Activated T-helper 2 cell treated with anti-CD3 and anti-CD28 coated beads, Interferon-gamma antibody, Interleukin-2, Interleukin-4, amounts not matched to agents 10 μg/mL and 5 μg/mL and 100 μg/mL, durations not matched to agents 14 hours and 24 hours and 36 hours (primary cell): ENCODE measurements around the gene VWA3A. TPM values are rescaled to one million over a fixed set of nuclear protein-coding genes. Genes with fewer than 3 reads are reported as not detected.
"Not testable (repeated sequence)": the region's sequence is repeated elsewhere in the genome, so short reads cannot be mapped to it uniquely, and the experiment has no call there.

ENCODE experiments used
- DNase-seq: peaks from one replicate; pipeline ENCODE4 v3.0.0; 2021; ENCODE audit warnings: low spot score
- H3K27ac Mint-ChIP-seq: one replicate; pipeline ENCODE4 v1.8.0; 2021; ENCODE audit warnings: mixed read lengths
- H3K27me3 Mint-ChIP-seq: one replicate; pipeline ENCODE4 v1.8.0; 2021; ENCODE audit warnings: low read depth, mixed read lengths
- H3K36me3 Mint-ChIP-seq: one replicate; pipeline ENCODE4 v1.8.0; 2021; ENCODE audit warnings: low read depth, mixed read lengths
- H3K4me1 Mint-ChIP-seq: one replicate; pipeline ENCODE4 v1.8.0; 2021; ENCODE audit warnings: low read depth, mixed read lengths
- H3K4me3 Mint-ChIP-seq: one replicate; pipeline ENCODE4 v1.8.0; 2021; ENCODE audit warnings: low read depth, mild to moderate bottlenecking, moderate library complexity, mixed read lengths
- H3K9me3 Mint-ChIP-seq: one replicate; pipeline ENCODE4 v1.8.0; 2021; ENCODE audit warnings: mixed read lengths
- intact Hi-C: fragments of 100-400 bp; cut with micrococcal nuclease; formaldehyde crosslinking; loops from one replicate; pipeline ENCODE4 v1.15.1; 2023
- total RNA-seq: library from RNA; stranded (reverse); gene quantifications from 2 replicates; pipeline ENCODE4 v1.2.3, GENCODE V29; 2022

VWA3A gene
- total RNA-seq, 1 donor from 2014 or later, result 0.07 TPM

- Mint-ChIP-seq H3K4me1 (peaks cover 52% of the 10 kb centered on the region), H3K9me3 (no peaks in the 10 kb centered on the region), H3K36me3 (no peaks in the 10 kb centered on the region), H3K27ac (peak overlapping the region; percentile 99), H3K27me3 (no peaks in the 10 kb centered on the region), H3K4me3 (peak overlapping the region; percentile 84)
- intact Hi-C loops, result loop anchor here (1.0 to 5.0 kb wide), 6 partner anchors 16 to 1289 kb away; partner anchors contain the start of genes DCUN1D3, EEF2K, LYRM1 and POLR3E
- DNase-seq, result peak; percentile 94
These were observed 98.6 kb downstream of the VWA3A start for GRCh38 chr16:22190776-22191531.

- intact Hi-C loops, result loop anchor here (2.0 to 5.0 kb wide), 4 partner anchors 15 to 1289 kb away; partner anchors contain the start of genes DCUN1D3, EEF2K, LYRM1 and UQCRC2
- H3K27ac Mint-ChIP-seq, result peak overlapping the region; percentile 99
- H3K4me3 Mint-ChIP-seq, result peak overlapping the region; percentile 84
- no peaks in the 10 kb centered on the region for H3K27me3 Mint-ChIP-seq
- H3K9me3 Mint-ChIP-seq, result no peaks in the 10 kb centered on the region
- no peaks in the 10 kb centered on the region for H3K36me3 Mint-ChIP-seq
- peaks cover 55% of the 10 kb centered on the region for H3K4me1 Mint-ChIP-seq
- DNase-seq, result peak; percentile 33
These were observed 99.4 kb downstream of the VWA3A start for GRCh38 chr16:22191532-22192260.

GRCh38 chr16:22192261-22193062 lies 100.1 kb downstream of the VWA3A start:
- Mint-ChIP-seq H3K4me3 (peak overlapping the region; percentile 78), H3K4me1 (peaks cover 56% of the 10 kb centered on the region), H3K9me3 (no peaks in the 10 kb centered on the region), H3K27ac (peak overlapping the region; percentile 99), H3K27me3 (no peaks in the 10 kb centered on the region), H3K36me3 (no peaks in the 10 kb centered on the region)
- intact Hi-C loops, result loop anchor here (5.0 kb wide), 1 partner anchor 1290 kb away; the partner anchor contains the start of genes DCUN1D3 and LYRM1
- peak; percentile 82 for DNase-seq

- intact Hi-C loops, result loop anchor here (5.0 kb wide), 1 partner anchor 1291 kb away; the partner anchor contains the start of genes DCUN1D3 and LYRM1
- Mint-ChIP-seq H3K27me3 (no peaks in the 10 kb centered on the region), H3K4me1 (peaks cover 57% of the 10 kb centered on the region), H3K36me3 (no peaks in the 10 kb centered on the region), H3K4me3 (no peak overlapping the region), H3K9me3 (no peaks in the 10 kb centered on the region), H3K27ac (no peak overlapping the region)
- DNase-seq, result no peak
These were observed 100.7 kb downstream of the VWA3A start for GRCh38 chr16:22193063-22193411.

- peaks cover 48% of the 10 kb centered on the region for H3K4me1 Mint-ChIP-seq
- H3K9me3 Mint-ChIP-seq, result no peaks in the 10 kb centered on the region
- peak overlapping the region; percentile 79 for H3K27ac Mint-ChIP-seq
- no peak for DNase-seq
- H3K36me3 Mint-ChIP-seq, result no peaks in the 10 kb centered on the region
- intact Hi-C loops, result loop anchor here (1.0 to 5.0 kb wide), 4 partner anchors 11 to 1293 kb away; partner anchors contain the start of genes DCUN1D3, EEF2K, LYRM1 and POLR3E
- no peaks in the 10 kb centered on the region for H3K27me3 Mint-ChIP-seq
- peak overlapping the region; percentile 76 for H3K4me3 Mint-ChIP-seq
These were observed 102.5 kb downstream of the VWA3A start for GRCh38 chr16:22194707-22195444.

GRCh38 chr16:22195445-22195694 lies 103.0 kb downstream of the VWA3A start:
- Mint-ChIP-seq H3K36me3 (no peaks in the 10 kb centered on the region), H3K4me3 (peak overlapping the region; percentile 76), H3K27me3 (no peaks in the 10 kb centered on the region), H3K9me3 (no peaks in the 10 kb centered on the region), H3K27ac (peak overlapping the region; percentile 79), H3K4me1 (peaks cover 48% of the 10 kb centered on the region)
- no peak for DNase-seq
- intact Hi-C loops, result loop anchor here (1.0 to 2.0 kb wide), 3 partner anchors 11 to 102 kb away; partner anchors contain the start of genes EEF2K and POLR3E

- Mint-ChIP-seq H3K27ac (peak overlapping the region; percentile 79), H3K9me3 (no peaks in the 10 kb centered on the region), H3K27me3 (no peaks in the 10 kb centered on the region), H3K36me3 (no peaks in the 10 kb centered on the region), H3K4me1 (peaks cover 48% of the 10 kb centered on the region), H3K4me3 (peak overlapping the region; percentile 78)
- intact Hi-C loops, result loop anchor here (1.0 to 2.0 kb wide), 3 partner anchors 10 to 101 kb away; partner anchors contain the start of genes EEF2K and POLR3E
- DNase-seq, result peak; percentile 91
These were observed 103.6 kb downstream of the VWA3A start for GRCh38 chr16:22195695-22196558.

- H3K4me3 Mint-ChIP-seq, result peak overlapping the region; percentile 75
- peaks cover 48% of the 10 kb centered on the region for H3K4me1 Mint-ChIP-seq
- H3K9me3 Mint-ChIP-seq, DNase-seq, H3K27me3 Mint-ChIP-seq, intact Hi-C loops, H3K36me3 Mint-ChIP-seq, H3K27ac Mint-ChIP-seq: not testable (repeated sequence)
These were observed 104.3 kb downstream of the VWA3A start for GRCh38 chr16:22196559-22197168.

GRCh38 chr16:22198547-22199293 lies 106.4 kb downstream of the VWA3A start:
- no peak overlapping the region for H3K4me3 Mint-ChIP-seq
- intact Hi-C loops, result no loop called here
- H3K36me3 Mint-ChIP-seq, result no peaks in the 10 kb centered on the region
- H3K27me3 Mint-ChIP-seq, result no peaks in the 10 kb centered on the region
- DNase-seq, result no peak
- no peak overlapping the region for H3K27ac Mint-ChIP-seq
- H3K9me3 Mint-ChIP-seq, result no peaks in the 10 kb centered on the region
- peaks cover 34% of the 10 kb centered on the region for H3K4me1 Mint-ChIP-seq

GRCh38 chr16:22202261-22202637 lies 109.9 kb downstream of the VWA3A start:
- no peak overlapping the region for H3K4me3 Mint-ChIP-seq
- peaks cover 23% of the 10 kb centered on the region for H3K4me1 Mint-ChIP-seq
- no peaks in the 10 kb centered on the region for H3K9me3 Mint-ChIP-seq
- H3K36me3 Mint-ChIP-seq, result peaks cover 1% of the 10 kb centered on the region
- DNase-seq, result no peak
- intact Hi-C loops, result no loop called here
- H3K27me3 Mint-ChIP-seq, result no peaks in the 10 kb centered on the region
- H3K27ac Mint-ChIP-seq, result no peak overlapping the region
